Thoracic aorta (tissue), 2 donors: ENCODE measurements around the gene ANO1. TPM values are rescaled to one million over a fixed set of nuclear protein-coding genes. Genes with fewer than 3 reads are reported as not detected.

ENCODE experiments used
- ATAC-seq: fragments of 150-250 bp; one replicate; pipeline ENCODE4 v1.8.0; 2017; ENCODE audit warnings: low read depth; ENCODE audit not compliant: insufficient number of reproducible peaks, low FRiP score
- DNase-seq: peaks from one replicate; pipeline ENCODE4 v3.0.0-alpha.2; 2020; ENCODE audit warnings: low spot score
- H3K27ac ChIP-seq, 2 donors: fragments of 200-600 bp; sonication (generic); 1 replicate in 1 of 2; 2 replicates in 1 of 2; pipeline ENCODE4 v1.5.1; 2016; ENCODE audit warnings: mild to moderate bottlenecking in 2 of 2, moderate library complexity in 2 of 2
- H3K27me3 ChIP-seq: fragments of 200-600 bp; sonication (generic); replicated peaks from 2 replicates; pipeline ENCODE4 v1.6.0; 2016; ENCODE audit warnings: mild to moderate bottlenecking; ENCODE audit not compliant: insufficient read depth
- H3K36me3 ChIP-seq: fragments of 200-600 bp; sonication (generic); one replicate; pipeline ENCODE4 v1.5.1; 2016
- H3K4me1 ChIP-seq, 2 donors: fragments of 200-600 bp; sonication (generic); 1 replicate in 1 of 2; 2 replicates in 1 of 2; pipeline versions ENCODE4 v1.5.1 to v1.6.0; 2016; ENCODE audit warnings: low read depth in 2 of 2, mild to moderate bottlenecking in 1 of 2; ENCODE audit not compliant: control insufficient read depth in 1 of 2
- H3K4me3 ChIP-seq: fragments of 200-600 bp; sonication (generic); 2 replicates; pipeline ENCODE4 v1.5.1; 2016; ENCODE audit warnings: mild to moderate bottlenecking
- H3K9me3 ChIP-seq: fragments of 200-600 bp; sonication (generic); 2 replicates; pipeline ENCODE4 v1.5.1; 2016
- CTCF ChIP-seq: fragments of 200-600 bp; sonication (generic); IDR thresholded peaks from one replicate; pipeline ENCODE4 v1.5.1; 2019; ENCODE audit warnings: antibody characterized with exemption
- total RNA-seq, 2 donors: library from RNA; depleted of rRNA; stranded (reverse); fragments of >200 nt; gene quantifications; one replicate each; pipeline versions ENCODE4 v1.1.0 to v1.2.3, GENCODE V29; 2016

Gene ANO1
- total RNA-seq, 2 donors from 2014 or later, result 122 to 161 TPM

- H3K27ac ChIP-seq, result peak overlapping the region; percentile 78 to 88
- no peak for TF ChIP-seq CTCF
- H3K9me3 ChIP-seq, result no peaks in the 10 kb centered on the region
- peak overlapping the region; percentile 75 for H3K4me3 ChIP-seq
- no peaks in the 10 kb centered on the region for H3K27me3 ChIP-seq
- peak; percentile 9 for ATAC-seq
- H3K36me3 ChIP-seq, result no peaks in the 10 kb centered on the region
- H3K4me1 ChIP-seq, result peaks cover 13 to 62% of the 10 kb centered on the region in 2 donors
- DNase-seq, result no peak
These were observed 882 bp downstream of the ANO1 start for GRCh38 chr11:70078781-70079616.

- ATAC-seq (no peak), DNase-seq (no peak)
- H3K27me3 ChIP-seq, result no peaks in the 10 kb centered on the region
- peaks cover 13 to 69% of the 10 kb centered on the region in 2 donors for H3K4me1 ChIP-seq
- peak overlapping the region; percentile 75 for H3K4me3 ChIP-seq
- no peak for TF ChIP-seq CTCF
- H3K9me3 ChIP-seq, result no peaks in the 10 kb centered on the region
- peak overlapping the region; percentile 78 to 88 for H3K27ac ChIP-seq
- H3K36me3 ChIP-seq, result no peaks in the 10 kb centered on the region
These were observed 1.6 kb downstream of the ANO1 start for GRCh38 chr11:70079691-70080090.

GRCh38 chr11:70080763-70081162 lies 2.6 kb downstream of the ANO1 start:
- Histone ChIP-seq H3K36me3 (no peaks in the 10 kb centered on the region), H3K27me3 (no peaks in the 10 kb centered on the region), H3K9me3 (no peaks in the 10 kb centered on the region), H3K4me3 (peak overlapping the region; percentile 75), H3K4me1 (peaks cover 19 to 79% of the 10 kb centered on the region in 2 donors), H3K27ac (peak overlapping the region; percentile 78 to 88)
- ATAC-seq (no peak), DNase-seq (no peak)
- no peak for TF ChIP-seq CTCF

- ATAC-seq, result no peak
- no peak for TF ChIP-seq CTCF
- Histone ChIP-seq H3K36me3 (peaks cover 3% of the 10 kb centered on the region), H3K4me3 (no peak overlapping the region), H3K27me3 (no peaks in the 10 kb centered on the region), H3K9me3 (no peaks in the 10 kb centered on the region), H3K4me1 (peaks cover 20 to 64% of the 10 kb centered on the region in 2 donors), H3K27ac (peak overlapping the region; percentile 58 to 62)
- DNase-seq, result no peak
These were observed 4.7 kb downstream of the ANO1 start for GRCh38 chr11:70082829-70083228.

GRCh38 chr11:70084046-70084984 lies 6.2 kb downstream of the ANO1 start:
- Histone ChIP-seq H3K4me3 (no peak overlapping the region), H3K27ac (peak overlapping the region; percentile 58 to 62)
- no peak for TF ChIP-seq CTCF

More at GRCh38 chr11:70084046-70084984, 6.2 kb downstream of the ANO1 start:
- no peaks in the 10 kb centered on the region for H3K27me3 ChIP-seq
- DNase-seq, result no peak
- H3K36me3 ChIP-seq, result peaks cover 7% of the 10 kb centered on the region
- no peaks in the 10 kb centered on the region for H3K9me3 ChIP-seq
- no peak for ATAC-seq
- H3K4me1 ChIP-seq, result peaks cover 20 to 61% of the 10 kb centered on the region in 2 donors
